ENCODE measurements around the gene KRT75.
"Not testable (repeated sequence)": the region's sequence is repeated elsewhere in the genome, so short reads cannot be mapped to it uniquely, and the experiment has no call there.

The KRT75 gene

DNA sequence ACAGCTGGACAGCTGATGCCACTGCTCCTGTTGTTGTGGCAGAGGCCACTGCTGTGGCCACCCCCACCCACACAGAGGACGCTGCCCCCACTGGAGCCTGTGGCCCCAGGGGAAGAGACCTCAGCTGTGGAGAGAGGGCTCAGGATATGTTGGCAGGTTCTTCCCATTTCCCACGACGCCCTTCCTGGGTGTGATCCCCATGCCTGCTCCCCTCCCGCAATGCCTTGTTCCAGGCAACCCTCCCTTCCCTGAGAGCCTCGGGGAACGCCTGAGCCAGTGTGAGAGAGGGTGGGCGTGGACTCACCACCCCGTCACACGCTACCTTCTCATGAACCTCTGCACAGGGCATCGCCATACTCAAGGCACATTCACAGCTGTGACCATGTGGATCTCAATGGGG lies 22.4 kb downstream of the KRT75 start:
- H3K9ac ChIP-seq: no peak overlapping the region
- H3K27me3 ChIP-seq: no peaks in the 10 kb centered on the region
- H3K27ac ChIP-seq: no peak overlapping the region
- no peaks in the 10 kb centered on the region for H3K9me3 ChIP-seq (replicated peaks in 1 of 11)
- H3K4me1 ChIP-seq: peaks cover 0 to 6% (median 0%) of the 10 kb centered on the region in 10 experiments; a peak in 2 of 20 replicates
- no peak overlapping the region for H3K4me2 ChIP-seq
- H4K20me1 ChIP-seq: no peaks in the 10 kb centered on the region
- H3K36me3 ChIP-seq: no peaks in the 10 kb centered on the region
- no peak for TF ChIP-seq Cebpa-rat (IDR thresholded peaks at IDR 0.05)
- no peak overlapping the region for H3K4me3 ChIP-seq

DNA sequence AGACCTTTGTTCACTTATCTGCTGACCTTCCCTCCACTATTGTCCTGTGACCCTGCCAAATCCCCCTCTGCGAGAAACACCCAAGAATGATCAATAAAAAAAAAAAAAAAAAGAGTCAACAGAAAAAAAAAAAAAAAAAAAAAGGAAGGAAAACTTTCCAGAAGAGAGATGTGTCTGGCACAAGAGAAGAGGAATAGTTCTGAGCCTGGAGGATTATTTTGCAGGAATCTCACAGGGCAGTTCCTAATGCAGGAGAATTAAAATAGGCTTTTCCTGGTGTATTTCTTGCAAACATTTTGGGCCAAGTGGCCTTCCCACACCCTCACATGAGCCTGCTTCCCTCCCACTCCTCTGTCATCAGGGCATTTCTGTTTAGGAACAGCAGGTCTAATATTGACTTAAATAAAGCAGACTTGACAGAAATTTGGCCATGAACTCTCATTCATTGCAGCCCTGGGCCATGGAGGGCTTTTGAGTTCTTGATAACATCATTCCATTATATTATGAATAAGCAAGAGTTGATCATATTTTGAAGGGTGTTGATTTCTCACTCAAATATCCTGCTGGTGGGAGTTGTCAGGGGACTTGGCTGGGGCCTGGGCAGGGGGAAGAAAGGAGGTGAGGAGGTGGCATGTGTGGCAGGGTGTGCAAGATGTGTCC lies 23.5 kb downstream of the KRT75 start:
- H3K36me3 ChIP-seq; H4K20me1 ChIP-seq; H3K4me3 ChIP-seq; H3K4me1 ChIP-seq; H3K27me3 ChIP-seq; H3K27ac ChIP-seq; H3K9ac ChIP-seq; H3K4me2 ChIP-seq; H3K9me3 ChIP-seq (replicated peaks in 1 of 11): not testable (repeated sequence)

DNA sequence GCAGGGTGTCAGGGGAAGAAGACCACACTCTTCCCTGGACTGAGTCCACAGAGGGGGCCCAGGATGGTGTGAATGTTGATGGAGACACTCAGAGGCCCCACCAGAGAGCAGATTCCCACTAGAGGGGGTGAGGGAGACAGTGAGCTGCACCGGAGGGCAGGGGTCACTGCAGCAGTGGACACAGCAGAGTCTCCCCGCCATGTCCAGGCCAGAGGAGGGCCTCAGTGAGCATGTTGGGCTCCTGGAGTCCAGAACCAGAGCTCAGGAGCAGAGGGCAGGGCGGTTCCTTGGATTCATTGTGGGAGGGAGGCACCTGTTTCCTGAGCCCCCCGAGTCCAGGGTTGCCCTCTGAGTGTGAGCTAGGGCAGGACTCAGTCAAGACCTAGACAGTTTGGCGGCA lies 26.3 kb downstream of the KRT75 start:
- Histone ChIP-seq H3K4me3 (no peak overlapping the region), H3K36me3 (no peaks in the 10 kb centered on the region), H3K9me3 (replicated peaks in 1 of 11) (no peaks in the 10 kb centered on the region), H4K20me1 (0 out of 22 replicates have a peak, but pooled peaks cover 0 to under 1% (median 0%) of the 10 kb centered on the region in 11 experiments), H3K4me2 (no peak overlapping the region), H3K4me1 (no peaks in the 10 kb centered on the region), H3K27ac (no peak overlapping the region), H3K27me3 (no peaks in the 10 kb centered on the region), H3K9ac (no peak overlapping the region)
- no peak for TF ChIP-seq Cebpa-rat (IDR thresholded peaks at IDR 0.05)

DNA sequence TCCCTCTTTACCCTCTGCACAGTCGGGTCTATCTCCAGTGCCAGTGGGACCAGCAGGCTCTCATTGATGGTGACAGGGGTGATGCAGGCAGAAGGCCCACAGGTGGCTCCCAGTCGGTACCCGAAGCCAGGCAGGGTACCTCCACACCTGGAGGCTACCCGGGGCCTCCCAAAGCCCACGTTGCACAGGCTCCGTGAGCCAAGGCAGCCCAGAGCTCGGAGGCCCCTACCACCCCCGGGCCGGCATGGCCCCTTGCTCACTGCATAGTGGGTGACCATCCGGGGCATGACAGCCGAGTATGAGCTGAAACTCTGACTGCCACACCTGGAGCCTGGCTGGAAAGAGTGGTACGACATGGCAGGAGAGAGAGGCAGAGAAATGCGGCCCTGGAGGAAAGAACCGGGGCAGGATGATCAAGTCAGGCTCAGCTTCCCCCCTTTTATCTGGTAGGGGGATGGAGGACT lies 28.2 kb downstream of the KRT75 start, which contains the start of gene KRT82:
TSS of gene KRT82 (minus strand) at position 414 of the 464 bp plus-strand sequence. CDS start at position 356, 58 bp downstream.
- Histone ChIP-seq H3K9me3 (replicated peaks in 1 of 11) (no peaks in the 10 kb centered on the region), H3K9ac (no peak within 1 kb of the TSS), H3K4me3 (no peak within 1 kb of the TSS), H3K4me2 (no peak within 1 kb of the TSS), H4K20me1 (peaks cover 0 to 5% (median 0%) of the 10 kb centered on the region in 11 experiments; a peak in 1 of 22 replicates), H3K4me1 (no peaks in the 10 kb centered on the region), H3K27ac (no peak within 1 kb of the TSS), H3K27me3 (no peaks in the 10 kb centered on the region), H3K36me3 (no peaks in the 10 kb centered on the region)
- TF ChIP-seq Cebpa-rat (IDR thresholded peaks at IDR 0.05): no peak

DNA sequence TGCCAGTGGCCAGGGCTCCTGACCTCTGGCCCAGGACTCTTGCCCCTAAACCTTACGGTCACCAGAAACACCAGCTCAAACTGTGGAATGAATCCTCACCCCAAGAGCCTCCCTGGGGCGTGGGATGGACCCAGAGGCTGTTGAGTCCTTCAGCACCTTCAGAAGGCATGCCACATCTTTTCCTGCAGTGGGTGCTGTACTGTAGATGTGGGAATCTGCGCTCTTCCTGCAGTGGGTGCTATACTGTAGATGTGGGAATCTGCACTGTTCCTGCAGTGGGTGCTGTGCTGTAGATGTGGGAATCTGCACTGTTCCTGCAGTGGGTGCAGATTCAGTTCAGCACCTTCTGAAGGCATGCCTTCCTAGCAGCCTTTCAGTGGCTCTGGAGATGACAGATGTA lies 29.2 kb downstream of the KRT75 start:
- Histone ChIP-seq H3K9ac (no peak overlapping the region), H3K4me2 (no peak overlapping the region), H4K20me1 (peaks cover 0 to 5% (median 0%) of the 10 kb centered on the region in 11 experiments; a peak in 2 of 22 replicates), H3K9me3 (replicated peaks in 1 of 11) (no peaks in the 10 kb centered on the region), H3K36me3 (no peaks in the 10 kb centered on the region), H3K4me1 (no peaks in the 10 kb centered on the region), H3K4me3 (no peak overlapping the region), H3K27ac (no peak overlapping the region), H3K27me3 (no peaks in the 10 kb centered on the region)
- TF ChIP-seq Cebpa-rat (IDR thresholded peaks at IDR 0.05): no peak

DNA sequence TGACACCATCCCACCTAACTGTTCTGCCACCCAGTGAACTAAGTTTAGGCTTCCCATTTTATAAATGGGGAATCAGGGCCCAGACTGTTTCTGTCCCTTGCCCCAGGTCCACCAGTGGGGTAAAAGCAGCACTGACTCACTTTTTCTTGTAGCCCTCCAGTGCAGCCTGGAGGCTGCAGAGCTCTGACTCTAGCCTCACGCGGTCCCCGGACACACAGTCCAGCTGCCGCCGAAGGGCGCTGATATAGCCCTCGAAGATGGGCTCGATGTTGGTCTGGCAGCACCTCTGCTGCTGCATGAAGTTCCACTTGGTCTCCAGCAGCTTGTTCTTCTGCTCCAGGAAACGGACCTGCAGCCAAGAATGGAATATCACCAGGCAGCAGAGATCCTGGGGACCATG lies 30.6 kb downstream of the KRT75 start:
- H3K27me3 ChIP-seq: no peaks in the 10 kb centered on the region
- no peak overlapping the region for H3K27ac ChIP-seq
- no peak for TF ChIP-seq Cebpa-rat (IDR thresholded peaks at IDR 0.05)

DNA sequence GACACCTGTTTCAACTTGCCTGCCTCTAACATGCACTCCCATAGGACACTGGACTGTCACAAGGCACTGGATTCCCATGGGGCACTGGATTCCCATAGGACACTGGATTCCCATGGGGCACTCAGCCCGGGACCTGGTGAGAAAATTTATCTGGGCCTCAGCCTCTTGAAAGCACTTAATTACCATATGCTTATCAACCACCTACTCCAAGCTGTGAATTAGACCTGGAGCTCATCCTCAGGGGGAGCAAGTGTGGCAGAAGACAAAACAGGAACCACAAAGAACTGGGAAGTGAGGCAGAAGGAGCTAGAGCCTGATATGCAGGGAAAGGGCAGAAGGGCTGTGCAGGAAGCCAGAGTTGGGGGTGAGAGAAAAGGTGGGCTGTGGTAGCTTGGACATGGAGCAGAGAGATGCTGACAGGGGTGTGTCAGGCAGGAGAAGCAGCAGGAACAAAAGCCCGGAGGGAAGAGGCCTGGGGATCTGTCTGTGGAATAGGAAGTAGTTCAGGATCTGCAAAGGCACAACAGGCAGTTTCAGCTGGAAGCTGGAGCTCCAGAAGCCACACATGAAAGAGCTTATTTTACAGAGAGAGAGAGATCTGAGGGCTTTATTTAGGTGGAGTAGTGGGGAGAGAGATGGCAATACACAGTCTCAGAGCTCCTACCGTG lies 31.2 kb downstream of the KRT75 start:
- no peak overlapping the region for H3K4me3 ChIP-seq
- H3K27ac ChIP-seq: no peak overlapping the region
- H4K20me1 ChIP-seq: peaks cover 0 to 5% (median 0%) of the 10 kb centered on the region in 11 experiments; a peak in 2 of 22 replicates
- H3K9ac ChIP-seq: no peak overlapping the region
- H3K9me3 ChIP-seq (replicated peaks in 1 of 11): no peaks in the 10 kb centered on the region
- H3K36me3 ChIP-seq: no peaks in the 10 kb centered on the region
- H3K4me2 ChIP-seq: no peak overlapping the region
- H3K4me1 ChIP-seq: no peaks in the 10 kb centered on the region
- H3K27me3 ChIP-seq: no peaks in the 10 kb centered on the region
- TF ChIP-seq Cebpa-rat (IDR thresholded peaks at IDR 0.05): no peak

More for the DNA sequence above, 30.6 kb downstream of the KRT75 start:
- Histone ChIP-seq H3K36me3 (no peaks in the 10 kb centered on the region), H3K9me3 (replicated peaks in 1 of 11) (no peaks in the 10 kb centered on the region), H3K4me1 (no peaks in the 10 kb centered on the region), H3K9ac (no peak overlapping the region), H4K20me1 (peaks cover 0 to 5% (median 0%) of the 10 kb centered on the region in 11 experiments; a peak in 2 of 22 replicates), H3K4me3 (no peak overlapping the region), H3K4me2 (no peak overlapping the region)

DNA sequence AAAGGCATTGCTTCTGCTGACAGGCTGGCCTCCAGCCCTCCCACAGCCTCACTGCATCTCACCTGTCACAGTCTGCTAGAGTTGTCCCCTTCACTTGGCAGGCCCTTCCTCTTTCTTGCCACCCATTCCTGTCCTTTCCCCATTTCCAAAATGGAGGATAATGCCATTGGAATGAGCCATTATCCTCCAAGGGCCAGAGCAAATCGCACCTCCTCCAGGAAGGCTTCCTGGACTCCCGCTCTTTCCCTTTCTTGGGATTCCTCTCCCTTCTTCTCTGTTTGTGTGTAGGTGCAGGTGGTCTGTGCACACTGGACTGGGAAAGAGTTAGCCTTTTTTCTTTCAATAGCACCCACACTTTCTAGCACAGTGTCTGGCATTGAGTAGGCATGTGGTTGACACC lies 31.8 kb downstream of the KRT75 start:
- H3K9me3 ChIP-seq (replicated peaks in 1 of 11): no peaks in the 10 kb centered on the region
- H3K4me2 ChIP-seq: no peak overlapping the region
- H3K27me3 ChIP-seq: no peaks in the 10 kb centered on the region
- TF ChIP-seq Cebpa-rat (IDR thresholded peaks at IDR 0.05): no peak
- no peaks in the 10 kb centered on the region for H3K4me1 ChIP-seq
- no peak overlapping the region for H3K27ac ChIP-seq
- no peak overlapping the region for H3K9ac ChIP-seq
- H3K36me3 ChIP-seq: no peaks in the 10 kb centered on the region
- H3K4me3 ChIP-seq: no peak overlapping the region
- H4K20me1 ChIP-seq: peaks cover 0 to 5% (median 0%) of the 10 kb centered on the region in 11 experiments; a peak in 2 of 22 replicates

DNA sequence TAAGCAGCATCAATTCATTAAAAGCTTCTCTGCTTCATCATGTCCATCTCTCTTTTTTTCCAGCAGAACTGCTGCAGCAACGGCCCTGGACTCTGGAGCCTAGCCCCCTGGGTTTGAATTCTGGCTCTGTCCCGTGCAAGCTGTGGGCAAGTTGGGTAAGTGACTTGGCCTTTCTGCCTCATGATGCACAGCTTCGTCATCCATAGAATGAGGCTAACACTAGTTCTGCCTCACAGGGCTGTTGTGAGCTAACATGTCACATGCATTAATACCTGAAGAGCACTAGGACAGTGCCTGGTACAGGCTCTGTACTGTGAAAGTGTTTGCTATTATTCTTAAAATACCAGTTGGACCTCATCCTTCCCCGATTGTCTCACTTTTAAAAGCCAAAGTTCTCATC lies 32.2 kb downstream of the KRT75 start:
- H3K27me3 ChIP-seq: no peaks in the 10 kb centered on the region
- no peak for TF ChIP-seq Cebpa-rat (IDR thresholded peaks at IDR 0.05)
- no peak overlapping the region for H3K9ac ChIP-seq
- H3K27ac ChIP-seq: no peak overlapping the region
- no peak overlapping the region for H3K4me3 ChIP-seq
- no peaks in the 10 kb centered on the region for H3K36me3 ChIP-seq
- H3K4me2 ChIP-seq: no peak overlapping the region
- peaks cover 0 to 5% (median 0%) of the 10 kb centered on the region in 11 experiments; a peak in 2 of 22 replicates for H4K20me1 ChIP-seq
- H3K9me3 ChIP-seq (replicated peaks in 1 of 11): no peaks in the 10 kb centered on the region
- no peaks in the 10 kb centered on the region for H3K4me1 ChIP-seq

DNA sequence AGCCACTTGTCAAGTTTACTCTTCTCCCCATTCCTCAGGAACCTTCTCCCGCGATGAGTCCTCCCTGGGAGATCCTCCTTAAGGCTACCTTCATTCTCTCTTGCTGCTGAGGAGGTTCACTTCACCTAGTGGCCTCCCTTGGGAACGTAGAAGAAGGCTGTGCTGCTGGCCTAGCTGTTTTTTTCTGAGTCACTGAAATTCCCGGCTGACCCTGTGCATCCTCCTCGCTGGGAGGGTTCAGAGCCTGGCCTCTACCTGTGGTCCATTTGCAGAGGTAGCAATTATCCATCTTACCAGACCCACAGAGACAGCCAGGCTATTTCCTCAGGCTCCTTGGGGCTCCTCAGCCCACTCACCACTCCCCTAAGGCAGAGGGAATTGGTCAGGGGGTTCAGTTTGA lies 32.6 kb downstream of the KRT75 start:
- H3K4me3 ChIP-seq: no peak overlapping the region
- TF ChIP-seq Cebpa-rat (IDR thresholded peaks at IDR 0.05): no peak
- no peaks in the 10 kb centered on the region for H3K36me3 ChIP-seq
- H3K27ac ChIP-seq: no peak overlapping the region
- H3K9me3 ChIP-seq (replicated peaks in 1 of 11): no peaks in the 10 kb centered on the region
- H4K20me1 ChIP-seq: peaks cover 0 to 5% (median 0%) of the 10 kb centered on the region in 11 experiments; a peak in 2 of 22 replicates
- no peak overlapping the region for H3K9ac ChIP-seq
- H3K4me2 ChIP-seq: no peak overlapping the region
- no peaks in the 10 kb centered on the region for H3K27me3 ChIP-seq
- H3K4me1 ChIP-seq: no peaks in the 10 kb centered on the region

Data from BLaER1 treated with 17β-estradiol and CSF1 and Interleukin-3, amounts not matched to agents 10 nM and 100 nM (cell line).